OCI-LY1 (cell line): ENCODE results near the gene RND1.
"Not testable (repeated sequence)": the region's sequence is repeated elsewhere in the genome, so short reads cannot be mapped to it uniquely, and the experiment has no call there.

Experiments
- H2AFZ ChIP-seq: fragments of 200-600 bp; sonication (generic), shearing (Covaris generic); 2 replicates; pipeline ENCODE4 v1.6.0; 2014; ENCODE audit warnings: antibody characterized with exemption, mild to moderate bottlenecking, low read length
- H3F3A ChIP-seq: fragments of 200-600 bp; sonication (generic), shearing (Covaris generic); 2 replicates; pipeline ENCODE4 v1.6.0; 2014; ENCODE audit warnings: mild to moderate bottlenecking, antibody characterized with exemption, low read length, moderate library complexity; ENCODE audit not compliant: insufficient read depth
- H3K27ac ChIP-seq: fragments of 200-600 bp; sonication (generic); 2 replicates; pipeline ENCODE4 v1.5.1; 2014; ENCODE audit warnings: low read length, mixed run types, mild to moderate bottlenecking, low read depth; ENCODE audit not compliant: poor library complexity, severe bottlenecking
- H3K27me3 ChIP-seq: fragments of 200-600 bp; sonication (generic); 2 replicates; pipeline ENCODE4 v1.6.0; 2014; ENCODE audit warnings: antibody characterized with exemption, mild to moderate bottlenecking, low read length, moderate library complexity; ENCODE audit not compliant: insufficient read depth
- H3K36me3 ChIP-seq: fragments of 200-600 bp; sonication (generic); 2 replicates; pipeline ENCODE4 v1.6.1; 2014; ENCODE audit warnings: mild to moderate bottlenecking, antibody characterized with exemption, low read length, moderate library complexity, mixed read lengths; ENCODE audit not compliant: insufficient read depth
- H3K4me1 ChIP-seq: fragments of 200-600 bp; sonication (generic); 2 replicates; pipeline ENCODE4 v1.5.1; 2014; ENCODE audit warnings: mild to moderate bottlenecking, low read length, moderate library complexity; ENCODE audit not compliant: insufficient read depth, severe bottlenecking
- H3K4me2 ChIP-seq: fragments of 200-600 bp; sonication (generic), shearing (Covaris generic); 2 replicates; pipeline ENCODE4 v1.6.1; 2014; ENCODE audit warnings: low read length
- H3K4me3 ChIP-seq: fragments of 200-600 bp; sonication (generic); 2 replicates; pipeline ENCODE4 v1.5.1; 2014; ENCODE audit warnings: low read length, low read depth, mild to moderate bottlenecking, mixed read lengths; ENCODE audit not compliant: poor library complexity, severe bottlenecking
- H3K79me2 ChIP-seq: fragments of 200-600 bp; shearing (Covaris generic); 2 replicates; pipeline ENCODE4 v1.6.1; 2016; ENCODE audit warnings: mixed run types, low read length, mixed read lengths; ENCODE audit not compliant: insufficient read depth
- H3K9ac ChIP-seq: fragments of 200-600 bp; sonication (generic), shearing (Covaris generic); 2 replicates; pipeline ENCODE4 v1.6.1; 2014; ENCODE audit warnings: mild to moderate bottlenecking, low read length, mixed read lengths
- H3K9me2 ChIP-seq: fragments of 200-600 bp; sonication (generic), shearing (Covaris generic); 2 replicates; pipeline ENCODE4 v1.6.1; 2014; ENCODE audit warnings: low read depth, mild to moderate bottlenecking, low read length, mixed read lengths
- H3K9me3 ChIP-seq: fragments of 200-600 bp; shearing (Covaris generic); 2 replicates; pipeline ENCODE4 v1.6.1; 2014; ENCODE audit warnings: low read length, mixed read lengths
- H4K20me1 ChIP-seq: fragments of 200-600 bp; sonication (generic), shearing (Covaris generic); 2 replicates; pipeline ENCODE4 v1.6.0; 2016; ENCODE audit warnings: mild to moderate bottlenecking, low read length; ENCODE audit not compliant: insufficient read depth
- CTCF ChIP-seq: fragments of 200-600 bp; sonication (generic), shearing (Covaris generic); IDR thresholded peaks from 2 replicates; pipeline ENCODE4 v1.5.1; 2017; ENCODE audit warnings: mild to moderate bottlenecking, antibody characterized with exemption, low read length, moderate library complexity, mixed read lengths
- EZH2 ChIP-seq: fragments of 200-600 bp; sonication (generic), shearing (Covaris generic); IDR thresholded peaks from 2 replicates; pipeline ENCODE4 v1.8.0; 2017; ENCODE audit warnings: borderline replicate concordance, mixed run types, mild to moderate bottlenecking, antibody characterized with exemption, low read length, moderate library complexity, mixed read lengths

The RND1 gene

GRCh38 chr12:48852734-48853688 lies 12.7 kb downstream of the RND1 start:
- peak overlapping the region; percentile 88 for H3K4me2 ChIP-seq
- H3K79me2 ChIP-seq = peaks cover 27% of the 10 kb centered on the region
- no peaks in the 10 kb centered on the region for H3F3A ChIP-seq
- H3K27me3 ChIP-seq = no peaks in the 10 kb centered on the region
- H3K4me3 ChIP-seq = peak overlapping the region; percentile 97
- peak overlapping the region; percentile 55 for H3K27ac ChIP-seq
- H4K20me1 ChIP-seq = no peaks in the 10 kb centered on the region
- no peak for TF ChIP-seq EZH2
- TF ChIP-seq CTCF = peak; percentile 84
- H3K9me3 ChIP-seq = no peaks in the 10 kb centered on the region
- peaks cover 9% of the 10 kb centered on the region; the same call in 1 of the 2 replicates for H3K36me3 ChIP-seq
- peaks cover 30% of the 10 kb centered on the region for H3K4me1 ChIP-seq
- H3K9ac ChIP-seq = peak overlapping the region; percentile 92
- no peaks in the 10 kb centered on the region for H3K9me2 ChIP-seq
- peak overlapping the region; percentile 80 for H2AFZ ChIP-seq

- H3K4me1 ChIP-seq = peaks cover 22% of the 10 kb centered on the region
- H3K9ac ChIP-seq = peak within 1 kb of the TSS; percentile 92
- no peaks in the 10 kb centered on the region for H3K9me2 ChIP-seq
- H3F3A ChIP-seq = no peaks in the 10 kb centered on the region
- H3K27me3 ChIP-seq = no peaks in the 10 kb centered on the region
- peak within 1 kb of the TSS; percentile 88 for H3K4me2 ChIP-seq
- no peaks in the 10 kb centered on the region for H4K20me1 ChIP-seq
- H3K27ac ChIP-seq = peak within 1 kb of the TSS; percentile 55
- H3K4me3 ChIP-seq = peak within 1 kb of the TSS; percentile 97
- TF ChIP-seq EZH2 (no peak), CTCF (no peak)
- peaks cover 10% of the 10 kb centered on the region; the same call in 1 of the 2 replicates for H3K36me3 ChIP-seq
- peaks cover 27% of the 10 kb centered on the region for H3K79me2 ChIP-seq
- peak within 1 kb of the TSS; percentile 80 for H2AFZ ChIP-seq
- no peaks in the 10 kb centered on the region for H3K9me3 ChIP-seq
Observed at GRCh38 chr12:48851883-48852733, 13.6 kb downstream of the RND1 start, which contains the start of gene DDX23. Gene DDX23 (minus strand): TSS chr12:48852163. CDS start chr12:48845782, 6,381 bp downstream.

- not testable (repeated sequence) for H3K9me2 ChIP-seq, H3K27ac ChIP-seq, H3K27me3 ChIP-seq, H3K9ac ChIP-seq, H3K9me3 ChIP-seq, H4K20me1 ChIP-seq, H2AFZ ChIP-seq, H3K4me2 ChIP-seq, H3K4me3 ChIP-seq, H3F3A ChIP-seq, H3K79me2 ChIP-seq, H3K4me1 ChIP-seq
- peaks cover 77% of the 10 kb centered on the region for H3K36me3 ChIP-seq
Observed at GRCh38 chr12:48842021-48842420, 23.6 kb downstream of the RND1 start.
